ENCODE data around the gene MYOZ2.

DNA sequence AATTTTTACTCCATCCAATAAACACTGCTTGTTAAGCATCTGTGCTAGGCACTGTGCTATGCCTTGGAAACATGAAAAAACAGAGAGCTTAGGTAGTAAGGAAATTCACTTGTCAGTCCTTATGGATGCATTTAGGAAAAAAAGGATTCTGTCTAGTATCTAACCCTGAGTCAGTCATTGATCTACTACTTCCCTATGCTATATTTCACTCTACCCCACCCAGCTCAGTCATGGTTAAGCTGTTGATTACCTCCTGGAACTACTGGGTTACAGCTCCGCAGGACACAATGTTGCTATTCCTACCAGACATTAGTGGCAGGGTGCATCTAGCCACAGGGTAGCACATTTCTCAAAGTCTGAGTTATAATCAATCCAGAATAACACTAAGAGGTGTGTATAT lies 74.0 kb downstream of the MYOZ2 start:
- TF ChIP-seq EZH2 (IDR thresholded peaks at IDR 0.05; ENCODE audit: insufficient read depth, poor library complexity, severe bottlenecking) (no peak), EZH2phosphoT487 (IDR thresholded peaks at IDR 0.05; ENCODE audit: insufficient read depth, low read depth) (no peak)

All from GM23248 (cell line).